Superior temporal gyrus (tissue), 1 donor: ENCODE measurements around the gene ZFAND6.
"Not testable (repeated sequence)": the region's sequence is repeated elsewhere in the genome, so short reads cannot be mapped to it uniquely, and the experiment has no call there.

Source experiments
- DNase-seq: peaks from one replicate; pipeline ENCODE4 v3.0.0-alpha.2; 2016; ENCODE audit errors: extremely low spot score

The ZFAND6 gene

DNA sequence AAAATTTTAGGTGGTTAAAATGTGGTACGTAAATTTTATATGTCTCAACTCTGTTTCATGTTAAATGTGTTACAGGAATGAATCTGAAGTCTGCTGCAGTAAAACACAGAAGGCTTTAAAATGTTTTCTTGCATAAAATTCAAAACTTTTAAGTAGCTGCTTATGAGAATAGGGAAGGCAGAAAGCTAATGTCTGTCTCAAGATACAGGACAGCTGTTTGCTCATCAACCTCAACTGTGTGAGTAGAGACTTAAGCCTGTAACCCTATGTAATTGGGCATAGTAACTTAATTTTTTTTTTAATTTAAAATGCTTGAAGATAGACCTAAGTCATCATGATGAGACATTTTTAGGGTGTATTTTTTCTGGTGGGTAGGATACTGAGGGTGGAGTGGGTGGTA lies 38.9 kb downstream of the ZFAND6 start:
- DNase-seq, result no peak

DNA sequence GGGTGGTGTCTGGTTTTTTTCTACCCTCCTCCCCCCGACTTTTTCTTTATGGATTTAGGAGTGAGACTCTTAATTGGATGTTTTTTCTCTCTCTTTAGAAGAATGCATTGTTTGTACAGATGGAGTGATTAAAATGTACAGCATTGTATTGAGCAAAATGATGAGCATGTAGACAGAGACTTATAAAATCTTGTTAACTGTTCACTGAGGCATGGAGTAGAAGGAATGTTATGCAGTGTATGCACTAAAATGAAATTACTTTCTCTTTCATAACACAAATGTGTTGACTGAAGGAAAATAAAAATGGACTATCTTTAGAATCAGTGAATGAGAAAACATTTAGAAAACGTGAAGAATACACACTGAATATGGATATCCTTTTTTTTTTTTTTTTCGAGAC lies 39.8 kb downstream of the ZFAND6 start:
- DNase-seq, result no peak

DNA sequence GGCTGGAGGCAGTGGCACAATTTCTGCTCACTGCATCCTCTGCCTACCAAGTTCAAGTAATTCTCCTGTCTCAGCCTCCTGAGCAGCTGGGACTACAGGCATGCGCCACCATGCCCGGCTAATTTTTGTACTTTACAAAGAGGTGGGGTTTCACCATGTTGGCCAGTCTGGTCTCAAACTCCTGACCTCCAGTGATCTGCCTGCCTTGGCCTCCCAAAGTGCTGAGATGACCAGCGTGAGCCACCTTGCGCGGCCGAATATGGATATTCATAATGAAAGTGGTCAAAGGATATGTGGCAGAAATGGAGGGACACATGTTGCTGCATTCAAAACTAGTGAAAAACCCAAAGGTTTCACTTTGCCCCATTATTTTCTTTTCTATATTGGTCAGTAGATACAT lies 40.2 kb downstream of the ZFAND6 start:
- DNase-seq, result not testable (repeated sequence)

DNA sequence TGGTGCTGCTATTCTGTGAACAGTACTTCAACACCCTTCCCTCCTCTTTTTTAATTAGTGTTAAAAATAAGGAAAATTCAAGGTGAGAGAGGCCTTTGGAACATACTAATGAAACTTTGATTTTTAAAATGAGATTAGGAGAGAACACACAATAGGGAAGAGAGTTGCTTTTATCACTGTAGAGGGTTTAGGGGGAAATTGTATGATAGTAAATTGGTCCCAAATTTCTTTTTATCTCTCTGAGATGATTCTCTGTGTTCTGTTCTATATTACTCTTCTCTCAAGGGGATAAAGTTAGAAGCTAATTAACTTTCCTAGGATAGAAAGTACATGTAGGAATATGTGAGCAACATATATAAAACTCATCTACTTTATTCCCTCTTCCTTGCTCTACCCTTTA lies 40.8 kb downstream of the ZFAND6 start:
- DNase-seq, result no peak

DNA sequence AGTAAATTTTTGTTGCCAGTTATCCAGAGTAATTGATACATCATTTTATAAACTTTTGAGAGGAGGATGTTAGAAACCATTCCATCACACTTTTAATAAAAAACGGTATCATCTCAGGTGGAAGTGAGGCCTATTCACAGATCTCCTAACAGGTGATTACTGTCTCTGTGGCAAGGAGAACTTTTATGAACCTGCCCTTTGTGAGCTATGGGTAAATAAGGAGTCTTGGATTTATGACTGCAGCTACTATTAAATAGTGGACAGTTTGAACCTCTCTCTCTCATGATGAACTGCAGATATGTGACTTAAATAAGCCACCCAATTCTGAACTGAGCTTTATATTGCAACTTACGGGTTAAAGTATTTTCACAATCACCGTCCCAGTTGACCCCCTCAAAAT lies 45.7 kb downstream of the ZFAND6 start:
- no peak for DNase-seq

DNA sequence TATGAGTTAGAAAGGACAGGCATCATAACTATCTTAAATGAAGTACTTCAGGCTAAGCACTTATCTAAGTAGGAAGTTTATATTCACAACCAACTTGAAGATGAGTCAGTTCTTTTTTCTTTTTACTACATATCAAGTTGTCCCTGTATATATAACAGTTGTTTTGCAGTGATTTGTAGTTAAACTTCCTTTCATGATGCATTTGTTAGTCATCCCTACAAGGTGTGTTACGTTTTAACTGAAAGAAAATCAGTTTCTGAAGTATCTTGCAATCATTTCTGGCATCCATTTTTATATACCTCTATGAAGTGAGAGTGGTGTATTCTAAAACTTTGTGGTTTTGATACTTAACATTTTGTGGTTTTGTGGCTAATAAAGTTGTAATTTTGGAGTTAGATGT lies 46.1 kb downstream of the ZFAND6 start:
- no peak for DNase-seq

DNA sequence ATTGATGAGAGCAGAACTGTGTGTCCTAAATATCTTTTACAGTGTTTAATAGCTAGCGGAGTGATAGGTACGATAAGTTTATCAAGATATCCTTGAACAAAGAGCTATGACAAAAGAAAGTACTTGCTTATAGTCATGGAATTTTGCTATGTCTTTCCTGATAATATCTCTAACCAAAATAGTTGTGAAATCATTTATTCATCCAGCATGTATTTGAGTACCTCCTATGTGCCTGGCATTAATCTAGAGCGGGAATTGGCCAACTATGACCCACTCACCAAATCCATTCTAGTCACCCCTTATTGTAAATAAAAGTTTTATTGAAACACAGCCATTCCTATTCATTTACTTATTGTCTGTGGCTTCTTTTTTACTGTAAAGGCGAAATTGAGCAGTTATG lies 46.6 kb downstream of the ZFAND6 start:
- no peak for DNase-seq

DNA sequence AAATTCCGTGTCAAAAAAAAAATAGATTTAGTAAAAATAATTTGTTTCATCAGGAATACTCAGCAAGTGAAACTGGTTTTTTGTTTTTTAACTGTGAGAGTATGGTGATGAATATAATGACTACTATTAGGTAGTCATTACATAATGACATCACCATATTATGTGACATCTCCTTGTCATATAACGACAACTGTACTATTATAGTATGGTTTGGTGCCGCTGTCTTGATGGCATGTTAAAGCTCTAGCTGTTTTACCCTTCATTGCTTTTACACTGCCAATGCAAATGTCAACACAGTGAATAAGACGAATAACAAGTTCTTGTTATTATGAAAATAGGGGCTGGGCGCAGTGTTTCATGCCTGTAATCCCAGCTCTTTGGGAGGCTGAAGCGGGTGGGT lies 47.7 kb downstream of the ZFAND6 start:
- no peak for DNase-seq

DNA sequence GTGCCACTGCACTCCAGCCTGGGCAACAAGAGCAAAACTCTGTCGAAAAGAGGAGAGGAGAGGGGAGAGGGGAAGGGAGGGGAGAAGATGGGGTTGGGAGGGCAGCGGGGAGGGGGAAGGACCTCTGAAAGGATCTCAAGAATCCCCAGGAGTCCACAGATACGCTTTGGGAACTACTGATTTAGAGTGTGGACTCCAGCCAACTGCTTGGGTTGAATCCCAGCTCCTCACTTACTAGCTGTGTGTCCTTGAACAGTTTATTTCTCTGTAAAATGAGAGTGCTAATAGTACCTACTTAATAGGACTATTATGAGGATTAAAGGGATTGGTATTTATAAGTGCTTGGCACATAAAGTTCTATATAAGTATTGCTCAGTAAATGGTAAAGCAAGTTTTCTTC lies 48.3 kb downstream of the ZFAND6 start:
- no peak for DNase-seq

DNA sequence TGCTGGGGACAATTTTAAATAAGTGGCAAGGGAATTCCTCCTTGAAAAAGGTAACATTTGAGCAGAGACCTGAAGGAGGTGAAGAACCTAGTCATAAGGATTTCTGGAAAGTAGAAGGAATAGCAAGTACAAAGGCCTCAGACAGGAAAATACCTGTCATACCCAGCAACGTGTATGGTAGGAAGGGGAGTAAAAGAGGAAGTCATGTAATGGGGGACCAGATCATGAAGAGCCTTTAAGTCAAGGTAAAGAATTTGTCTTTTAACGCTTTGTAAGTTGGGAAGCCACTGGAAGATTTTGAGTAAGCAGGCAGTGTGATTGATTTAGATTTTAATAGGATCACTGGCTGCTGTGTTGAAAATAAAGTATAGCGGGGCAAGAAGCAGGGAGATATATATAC lies 49.9 kb downstream of the ZFAND6 start:
- DNase-seq, result no peak

DNA sequence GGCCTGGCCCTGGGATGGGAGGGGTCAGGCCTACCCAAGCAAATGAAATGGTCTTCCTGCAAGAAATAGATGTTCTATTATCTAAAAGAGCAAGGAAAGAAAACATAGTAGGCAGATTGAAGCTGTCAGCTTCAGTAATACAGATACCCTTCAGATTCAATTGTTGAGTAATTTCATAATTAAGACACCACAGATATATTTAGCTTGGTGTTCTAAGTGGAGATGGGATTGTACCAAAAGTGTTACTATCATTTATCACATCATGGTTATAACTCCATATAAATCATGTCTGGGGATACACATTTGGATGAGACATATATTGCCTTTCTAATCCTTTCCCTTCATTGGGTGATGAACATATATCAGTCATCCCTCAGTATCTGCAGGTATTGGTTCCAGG lies 51.4 kb downstream of the ZFAND6 start:
- no peak for DNase-seq

DNA sequence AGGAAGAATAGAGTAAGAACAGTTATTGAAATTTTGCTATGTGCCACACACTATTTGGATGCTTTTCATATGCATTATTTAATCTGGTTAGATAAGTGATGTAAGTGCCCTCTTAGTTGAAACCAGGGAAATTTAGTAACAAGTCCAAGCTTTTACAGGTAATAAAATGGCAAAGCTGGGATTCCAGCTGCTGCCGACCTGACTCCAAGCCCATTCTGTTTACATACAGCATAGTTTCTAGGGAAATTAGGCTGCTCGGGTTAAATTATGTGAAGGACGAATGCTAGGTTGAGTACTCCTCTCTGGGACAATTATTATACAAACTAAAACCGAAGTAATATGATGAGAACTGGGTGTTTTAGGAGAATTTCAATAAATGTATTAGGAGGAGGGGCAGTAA lies 54.6 kb downstream of the ZFAND6 start:
- DNase-seq, result no peak

DNA sequence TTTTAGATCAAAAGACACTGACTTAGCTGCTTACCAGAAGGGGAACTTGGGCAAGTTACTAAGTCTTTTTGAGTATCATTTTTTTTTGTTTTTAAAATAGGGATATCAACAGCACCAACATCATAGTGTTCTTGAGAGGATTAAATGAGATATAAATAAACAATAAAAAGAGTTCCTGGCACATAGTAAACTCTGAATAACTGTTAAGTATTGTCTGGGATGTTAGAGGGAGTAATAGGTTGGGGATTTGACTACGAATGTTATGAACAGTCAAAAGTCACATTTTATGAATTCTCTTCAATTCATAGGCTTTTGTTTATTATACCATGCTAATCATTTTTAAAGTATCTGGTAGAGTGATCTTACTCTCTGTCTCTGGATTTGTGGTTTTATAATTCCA lies 55.5 kb downstream of the ZFAND6 start:
- DNase-seq, result no peak

DNA sequence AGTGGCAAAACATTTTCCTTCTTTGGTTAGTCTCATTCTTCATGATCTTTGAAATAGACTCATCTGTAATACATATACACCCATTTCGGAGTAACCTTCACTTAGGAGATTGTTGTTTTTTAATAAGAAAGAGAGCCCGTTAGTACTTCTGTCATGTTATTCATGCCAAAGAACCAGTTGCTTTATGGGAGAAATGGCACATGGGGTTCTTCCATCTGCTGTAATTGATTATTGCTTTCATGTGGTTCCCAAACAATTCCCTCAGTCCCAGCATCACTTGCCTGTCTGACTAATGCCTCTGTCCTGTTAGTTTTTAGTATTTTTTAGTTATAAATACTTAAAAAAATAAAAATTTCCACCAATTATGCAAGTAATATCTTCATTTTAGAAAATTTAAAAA lies 59.5 kb downstream of the ZFAND6 start:
- DNase-seq, result no peak

DNA sequence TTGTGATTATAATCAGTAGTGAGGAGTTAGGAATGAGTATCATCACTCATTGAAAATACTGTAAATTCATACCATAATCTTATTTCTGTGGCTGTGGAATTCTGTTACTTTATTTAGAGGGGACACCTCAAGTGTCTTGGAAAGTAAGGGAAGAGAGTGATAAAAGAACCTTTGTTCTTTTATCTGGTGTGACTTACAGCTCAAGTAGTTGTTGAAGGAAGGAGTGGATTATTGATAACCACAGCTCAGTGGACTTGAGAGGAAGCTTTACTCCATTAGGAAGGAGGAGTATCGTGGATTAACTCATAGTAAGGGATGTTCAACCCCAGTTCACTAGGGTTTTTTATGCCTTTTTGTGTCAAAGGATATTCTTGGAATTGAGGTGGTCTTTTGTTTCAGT lies 61.2 kb downstream of the ZFAND6 start:
- no peak for DNase-seq

DNA sequence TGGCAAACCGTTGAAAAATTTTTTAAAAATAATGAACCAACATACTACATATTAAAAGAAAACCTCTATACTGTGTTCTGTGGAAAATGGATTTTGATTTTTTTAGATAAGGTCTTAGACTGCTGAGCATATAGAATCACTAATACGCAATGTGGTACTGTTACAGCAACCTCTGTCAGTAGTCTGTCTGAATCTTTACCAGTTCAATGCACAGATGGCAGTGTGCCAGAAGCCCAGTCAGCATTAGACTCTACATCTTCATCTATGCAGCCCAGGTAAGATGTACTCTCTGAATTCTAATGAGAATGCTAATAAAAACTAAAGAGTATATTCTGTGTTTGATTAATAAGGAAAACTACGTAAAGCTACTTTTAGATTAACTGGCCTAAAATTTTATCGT lies 62.1 kb downstream of the ZFAND6 start:
- DNase-seq, result no peak

DNA sequence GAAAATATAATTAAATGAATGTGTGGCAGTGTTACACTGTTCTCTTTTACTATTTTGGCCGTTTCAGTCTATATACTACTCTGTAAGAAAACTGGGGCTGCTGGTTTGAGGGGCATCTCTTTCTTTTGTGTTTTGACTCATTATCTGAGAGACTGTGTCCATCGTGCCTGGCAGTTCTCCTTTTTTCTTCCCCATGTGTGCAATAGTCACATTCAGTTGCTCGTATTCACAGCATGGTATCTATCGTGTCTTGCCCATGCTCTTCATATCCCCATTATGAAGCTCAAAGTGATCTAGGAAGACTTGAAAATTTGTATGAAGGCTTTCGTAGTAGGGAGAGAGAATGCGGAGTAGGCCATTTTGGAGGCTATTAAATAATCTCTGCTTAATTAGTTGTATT lies 63.6 kb downstream of the ZFAND6 start:
- no peak for DNase-seq

DNA sequence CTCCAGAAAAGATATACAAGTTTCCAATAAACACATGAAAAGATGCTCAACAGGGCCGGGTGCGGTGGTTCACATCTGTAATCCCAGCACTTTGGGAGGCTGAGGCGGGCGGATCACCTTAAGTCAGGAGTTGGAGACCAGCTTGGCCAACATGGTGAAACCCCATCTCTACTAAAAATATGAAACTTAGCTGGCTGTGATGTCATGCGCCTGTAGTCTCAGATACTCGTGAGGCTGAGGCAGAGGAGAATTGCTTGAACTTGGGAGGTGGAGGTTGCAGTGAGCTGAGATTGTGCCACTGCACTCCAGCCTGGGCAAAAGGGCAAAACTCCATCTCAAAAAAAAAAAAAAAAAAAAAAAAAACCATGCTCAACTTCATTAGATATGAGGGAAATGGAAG lies 67.8 kb downstream of the ZFAND6 start:
- not testable (repeated sequence) for DNase-seq

DNA sequence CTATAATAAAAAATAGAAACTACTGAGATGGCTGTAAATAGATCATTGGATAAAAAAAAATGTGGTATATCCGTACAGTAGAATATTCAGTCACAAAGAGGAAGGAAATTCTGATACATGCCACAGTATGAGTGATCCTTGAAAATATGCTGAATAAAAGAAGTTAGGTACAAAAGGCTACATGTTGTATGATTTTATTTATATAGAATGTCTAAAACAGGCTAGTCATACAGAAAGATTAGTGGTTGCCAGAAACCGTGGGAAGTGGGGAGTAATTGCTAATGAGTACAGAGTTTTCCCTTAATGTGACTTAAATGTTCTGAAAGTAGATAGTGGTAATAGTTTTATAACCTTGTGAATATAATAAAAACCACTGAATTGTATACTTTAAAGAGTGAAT lies 68.4 kb downstream of the ZFAND6 start:
- DNase-seq, result no peak

DNA sequence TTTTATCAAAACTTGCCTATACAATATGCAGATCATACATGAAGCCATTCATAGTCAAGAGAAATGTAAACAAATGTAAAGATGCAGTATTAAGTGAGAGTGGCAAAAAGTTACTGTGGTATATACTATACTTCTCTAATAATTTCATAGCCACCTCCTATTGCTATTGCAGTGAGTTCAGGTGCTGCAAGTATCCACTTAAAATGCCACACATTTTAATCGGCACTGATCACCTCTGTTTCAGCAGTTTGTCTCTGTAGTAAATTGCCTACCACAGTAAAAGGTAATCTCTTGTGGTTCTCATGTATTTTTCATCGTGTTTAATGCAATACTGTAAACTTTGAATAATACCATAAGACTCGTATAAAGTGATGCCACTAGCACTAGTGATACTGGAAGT lies 72.9 kb downstream of the ZFAND6 start:
- DNase-seq, result no peak

DNA sequence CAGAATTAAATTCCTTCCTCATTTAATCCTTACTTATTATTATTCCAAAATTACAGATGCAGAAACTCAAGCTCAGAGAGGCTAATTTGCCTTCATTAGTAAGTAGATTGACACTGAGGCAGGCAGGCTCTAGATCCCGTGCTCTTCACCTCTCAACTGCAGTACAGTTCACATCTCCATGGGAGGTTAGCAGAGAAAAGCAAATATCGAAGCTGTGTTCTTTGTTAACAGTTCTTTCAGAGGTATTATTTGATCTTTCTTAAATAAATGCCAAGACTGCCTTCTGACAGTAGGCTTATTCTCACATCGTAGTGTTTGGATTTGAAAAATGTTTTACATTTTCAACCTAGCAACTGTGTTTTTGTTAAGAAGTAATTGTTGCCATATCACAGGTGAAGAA lies 77.4 kb downstream of the ZFAND6 start:
- DNase-seq, result no peak

DNA sequence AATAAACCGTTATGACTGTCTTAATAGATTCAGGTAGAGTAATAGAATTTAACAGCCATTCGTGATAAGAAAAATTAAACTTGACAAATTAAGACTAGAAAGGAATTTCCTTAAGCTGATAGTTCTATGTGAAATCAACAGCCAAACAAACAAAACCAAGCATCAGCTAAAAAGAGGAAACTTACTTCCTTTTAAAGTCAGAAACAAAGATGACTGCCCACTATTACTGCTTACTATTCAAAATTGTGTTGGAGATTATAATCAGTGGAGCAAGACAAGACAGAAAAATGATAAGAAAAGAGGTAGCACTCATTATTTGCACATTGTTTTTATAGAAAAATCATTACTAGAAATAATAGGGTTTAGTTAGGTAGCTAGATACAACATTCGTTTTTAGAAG lies 79.5 kb downstream of the ZFAND6 start:
- DNase-seq, result no peak

DNA sequence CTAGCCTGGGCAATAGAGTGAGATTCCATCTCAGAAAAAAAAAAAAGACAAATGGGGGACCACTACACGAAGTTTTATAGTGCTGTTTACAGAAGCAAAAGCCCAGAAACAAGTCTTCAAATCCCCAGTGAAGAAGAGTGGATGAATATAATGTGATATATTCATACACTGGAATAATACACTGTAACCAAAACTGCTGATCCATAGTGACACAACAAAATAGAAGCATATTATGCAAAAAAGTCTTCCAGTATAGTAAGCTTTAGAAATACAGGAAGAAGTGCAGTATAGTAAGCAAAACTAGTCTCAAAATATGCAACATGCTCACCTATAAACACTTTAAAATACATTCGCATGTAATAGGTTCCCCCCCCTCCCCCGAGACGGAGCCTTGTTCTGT lies 81.4 kb downstream of the ZFAND6 start:
- no peak for DNase-seq

DNA sequence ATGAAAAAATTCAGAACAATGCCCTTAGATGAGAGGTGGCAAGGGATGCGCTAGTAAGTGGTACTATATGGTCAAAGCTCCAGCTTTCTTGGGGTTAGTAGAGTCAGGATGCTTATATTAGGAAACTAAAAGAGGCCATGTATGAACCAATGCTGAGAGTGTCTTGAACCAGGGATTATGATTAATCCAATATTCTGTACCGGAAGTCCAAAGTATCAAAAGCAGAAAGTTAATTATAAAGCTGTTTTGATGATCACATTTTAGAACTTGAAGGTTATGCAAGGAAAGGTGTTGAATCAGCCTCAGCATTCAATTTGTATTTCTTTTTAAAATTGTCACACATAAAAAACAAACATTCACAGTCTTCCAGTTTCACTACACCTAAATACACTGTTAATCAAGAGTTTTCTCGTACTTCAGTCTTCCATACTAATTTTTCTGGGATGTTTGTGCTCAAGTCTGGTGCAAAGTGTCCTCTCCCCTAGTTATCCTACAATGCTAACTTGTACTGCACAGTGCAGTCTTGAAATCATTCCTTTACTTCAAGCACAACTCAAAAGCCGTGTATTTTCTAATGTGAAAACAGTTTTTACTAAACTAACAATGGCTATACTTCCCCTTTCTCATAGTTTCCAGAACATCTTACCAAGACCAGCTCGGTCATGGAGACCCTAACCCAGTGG lies 82.6 kb downstream of the ZFAND6 start:
- no peak for DNase-seq

DNA sequence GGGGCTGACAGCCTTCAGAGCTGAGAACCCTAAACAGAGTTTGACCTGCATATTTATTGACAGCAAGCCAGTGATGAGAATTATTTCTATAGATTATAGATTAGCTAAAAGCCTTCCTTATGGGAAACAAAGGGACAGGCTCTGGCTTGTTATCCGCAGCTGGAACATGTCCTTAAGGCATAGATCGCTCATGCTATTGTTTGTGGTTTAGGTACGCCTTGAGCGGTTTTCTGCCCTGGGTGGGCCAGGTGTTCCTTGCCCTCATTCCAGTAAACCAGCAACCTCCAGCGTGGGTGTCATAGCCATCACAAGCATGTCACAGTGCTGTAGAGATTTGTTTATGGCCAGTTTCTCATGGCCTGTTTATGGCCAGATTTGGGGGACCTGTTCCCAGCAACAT lies 83.2 kb downstream of the ZFAND6 start:
- DNase-seq, result no peak
